ENCODE results near the gene MINDY4. TPM values are rescaled to one million over a fixed set of nuclear protein-coding genes. Genes with fewer than 3 reads are reported as not detected.

The MINDY4 gene
- total and polyA plus RNA-seq, 2 of the 4 experiments (the other 2 are of a cell fraction): 1.8 to 3.6 TPM

GRCh38 chr7:30849565-30849964 is 78.3 kb downstream of the MINDY4 start:
- TF ChIP-seq MAZ (IDR thresholded peaks at IDR 0.05; ENCODE audit: borderline replicate concordance, low read depth, low read length) (no peak), CTCF (conservative IDR thresholded peaks at IDR 0.05; ENCODE audit: low read depth, low read length) (no peak), MXI1 (IDR thresholded peaks at IDR 0.05; ENCODE audit: borderline replicate concordance, low read depth, low read length) (no peak), ELK1 (IDR thresholded peaks at IDR 0.05; ENCODE audit: borderline replicate concordance, low read depth, low read length) (no peak), MAFK (IDR thresholded peaks at IDR 0.05; ENCODE audit: low read depth, low read length) (no peak), POLR2A (IDR thresholded peaks at IDR 0.05; ENCODE audit: low read depth, low read length) (no peak), CHD1 (IDR thresholded peaks at IDR 0.05; ENCODE audit: low read depth, low read length) (no peak), SMC3 (IDR thresholded peaks at IDR 0.05; ENCODE audit: low read depth, low read length) (no peak), USF2 (IDR thresholded peaks at IDR 0.05; ENCODE audit: low read depth, low read length) (no peak), RAD21 (IDR thresholded peaks at IDR 0.05; ENCODE audit: low read length) (no peak), CEBPB (IDR thresholded peaks at IDR 0.05; ENCODE audit: low read depth, low read length) (no peak), NFE2L2 (IDR thresholded peaks at IDR 0.05; ENCODE audit: low read depth, low read length) (no peak)
- no peak overlapping the region for H3K56ac ChIP-seq (ENCODE audit: extremely low read depth, insufficient read depth, low read length)
- no peak overlapping the region for H2BK120ac ChIP-seq (ENCODE audit: low read depth, low read length)
- H2BK20ac ChIP-seq (ENCODE audit: low read depth, low read length): no peak overlapping the region
- H4K20me1 ChIP-seq (ENCODE audit: insufficient read depth, low read length): no peaks in the 10 kb centered on the region
- H3K9me1 ChIP-seq (ENCODE audit: insufficient read depth, low read length): peaks cover 8% of the 10 kb centered on the region
- WGBS, 2 experiments (ENCODE audit: extremely low coverage in 2 of 2, insufficient read length in 1 of 2): 85% methylated on average over 4 of the region's 4 CpGs; no CpG with 5 or more reads in 1 of the 2 experiments
- H3K4me2 ChIP-seq (ENCODE audit: low read depth, low read length): no peak overlapping the region
- H2BK5ac ChIP-seq (ENCODE audit: low read depth, low read length, poor library complexity, severe bottlenecking): no peak overlapping the region
- BruUV-seq (replicated peaks): no TSS peak
- CTCF ChIA-PET: no interaction called here
- H3K14ac ChIP-seq (replicated peaks; ENCODE audit: low read depth, low read length): no peak overlapping the region
- no peak overlapping the region for H2AFZ ChIP-seq (replicated peaks; ENCODE audit: low read length, poor library complexity)
- no peak overlapping the region for H3K23ac ChIP-seq (ENCODE audit: low read depth, low read length)
- no peaks in the 10 kb centered on the region for H3K79me1 ChIP-seq (ENCODE audit: low read depth in 1 of 2, low read length in 2 of 2)
- no peak overlapping the region for H4K8ac ChIP-seq (ENCODE audit: low read depth in 2 of 2, low read length in 2 of 2)
- H3K4me3 ChIP-seq (ENCODE audit: insufficient read depth, low read depth, low read length): no peak overlapping the region
- no peak overlapping the region for H2AK5ac ChIP-seq (ENCODE audit: low read depth, low read length)
- H4K91ac ChIP-seq (ENCODE audit: insufficient read depth, low read depth, low read length): no peak overlapping the region
- H2AK9ac ChIP-seq (replicated peaks; ENCODE audit: low read depth, low read length, poor library complexity): no peak overlapping the region
- in situ Hi-C loops (cut with MboI; ENCODE audit: low sequenced_read_pairs) (no loop called here), dilution Hi-C loops (cut with HindIII; ENCODE audit: low sequenced_read_pairs, unreplicated experiment) (no loop called here), intact Hi-C loops (cut with micrococcal nuclease) (no loop called here)
- no peak overlapping the region for H2BK15ac ChIP-seq (ENCODE audit: low read depth, low read length)
- H3K9me3 ChIP-seq (ENCODE audit: control insufficient read depth, insufficient read depth, low read length): no peaks in the 10 kb centered on the region
- no peak overlapping the region for H4K5ac ChIP-seq (ENCODE audit: low read depth, low read length)
- POLR2A ChIA-PET (ENCODE audit: unreplicated experiment): no interaction called here
- no peaks in the 10 kb centered on the region for H3K27me3 ChIP-seq (ENCODE audit: control insufficient read depth, insufficient read depth, low read length)
- no peak overlapping the region for H3K27ac ChIP-seq (ENCODE audit: insufficient read depth, low read length)
- H3K9ac ChIP-seq (ENCODE audit: low read depth, low read length): no peak overlapping the region
- DNase-seq (no peak), ATAC-seq (ENCODE audit: low read depth) (no peak)
- H3K4ac ChIP-seq (ENCODE audit: low read depth, low read length): no peak overlapping the region
- H3K4me1 ChIP-seq (ENCODE audit: control insufficient read depth, insufficient read depth, low read length): peaks cover 5% of the 10 kb centered on the region; the same call in 1 of the 2 replicates
- H3K36me3 ChIP-seq (ENCODE audit: control insufficient read depth, insufficient read depth, low read length): no peaks in the 10 kb centered on the region
- no peak overlapping the region for H3K18ac ChIP-seq (ENCODE audit: low read depth, low read length)

All from IMR-90 (cell line).